Right atrium auricular region (tissue), 2 donors: Measurements from ENCODE around the gene KCP. TPM values are rescaled to one million over a fixed set of nuclear protein-coding genes. Genes with fewer than 3 reads are reported as not detected.
"Not testable (repeated sequence)": the region's sequence is repeated elsewhere in the genome, so short reads cannot be mapped to it uniquely, and the experiment has no call there.

Experiments
- DNase-seq: peaks from one replicate; pipeline ENCODE4 v3.0.0-alpha.2; 2019; ENCODE audit warnings: low spot score
- H3K27ac ChIP-seq, 2 donors: fragments of 200-600 bp; sonication (generic); 1 replicate in 1 of 2; 2 replicates in 1 of 2; pipeline ENCODE4 v1.5.1; 2016 to 2019
- H3K27me3 ChIP-seq, 2 donors: fragments of 200-600 bp; sonication (generic); one replicate each; pipeline versions ENCODE4 v1.5.1 to v1.6.0; 2017 to 2019
- H3K36me3 ChIP-seq: fragments of 200-600 bp; sonication (generic); one replicate; pipeline ENCODE4 v1.5.1; 2016
- H3K4me1 ChIP-seq, 2 donors: fragments of 200-600 bp; sonication (generic); one replicate each; pipeline versions ENCODE4 v1.5.1 to v1.6.0; 2017 to 2019
- H3K4me3 ChIP-seq, 2 donors: fragments of 200-600 bp; sonication (generic); 1 replicate in 1 of 2; 2 replicates in 1 of 2; pipeline ENCODE4 v1.5.1; 2017 to 2019; ENCODE audit warnings: mild to moderate bottlenecking in 1 of 2, moderate library complexity in 1 of 2
- H3K9me3 ChIP-seq, 2 donors: fragments of 200-600 bp; sonication (generic); one replicate each; pipeline ENCODE4 v1.5.1; 2019
- total RNA-seq, 2 donors: library from RNA; depleted of rRNA; stranded (reverse); fragments of >200 nt; gene quantifications; one replicate each; pipeline ENCODE4 v1.1.0, GENCODE V29; 2016
- TF ChIP-seq, protein P1 (sequence below), 2 donors: fragments of 200-600 bp; sonication (generic); IDR thresholded peaks; one replicate each; pipeline ENCODE4 v1.5.1; 2019; ENCODE audit warnings: antibody characterized with exemption in 2 of 2

Gene KCP
- total RNA-seq, 2 donors from 2014 or later = not detected

DNA sequence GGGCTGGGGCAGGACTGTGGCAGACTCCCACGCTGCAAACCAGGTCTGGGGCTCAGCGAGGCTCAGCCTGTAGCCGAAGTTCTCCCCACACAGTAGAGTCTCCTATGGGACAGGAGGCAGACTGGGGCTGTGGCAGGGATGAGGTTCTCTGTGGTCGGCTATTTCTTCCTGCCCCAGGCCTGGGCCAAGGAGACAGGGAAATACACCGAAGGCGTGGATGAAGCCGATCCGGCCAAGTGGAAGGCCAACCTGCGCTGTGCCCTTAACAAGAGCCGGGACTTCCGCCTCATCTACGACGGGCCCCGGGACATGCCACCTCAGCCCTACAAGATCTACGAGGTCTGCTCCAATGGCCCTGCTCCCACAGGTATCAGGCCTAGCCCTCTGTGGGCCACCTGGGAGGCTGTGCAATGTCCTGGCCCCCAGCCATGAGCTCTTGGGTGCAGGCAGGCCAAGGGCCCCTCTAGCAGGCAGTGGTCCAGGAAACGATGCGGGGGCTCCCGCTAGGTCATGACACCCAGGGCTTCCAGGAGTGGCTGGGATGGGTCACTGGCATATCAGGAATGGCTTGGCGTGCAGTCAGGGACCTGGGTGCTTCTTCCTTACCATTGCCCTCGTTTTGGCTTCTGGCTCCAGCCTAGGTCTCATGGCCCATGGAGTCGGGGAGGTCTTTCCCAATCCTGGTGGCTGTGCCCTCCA, 35.3 kb upstream of the KCP start:
- no peak overlapping the region for H3K27ac ChIP-seq
- DNase-seq = no peak
- no peaks in the 10 kb centered on the region for H3K36me3 ChIP-seq
- H3K4me3 ChIP-seq = no peak overlapping the region
- TF ChIP-seq, protein P1, sequence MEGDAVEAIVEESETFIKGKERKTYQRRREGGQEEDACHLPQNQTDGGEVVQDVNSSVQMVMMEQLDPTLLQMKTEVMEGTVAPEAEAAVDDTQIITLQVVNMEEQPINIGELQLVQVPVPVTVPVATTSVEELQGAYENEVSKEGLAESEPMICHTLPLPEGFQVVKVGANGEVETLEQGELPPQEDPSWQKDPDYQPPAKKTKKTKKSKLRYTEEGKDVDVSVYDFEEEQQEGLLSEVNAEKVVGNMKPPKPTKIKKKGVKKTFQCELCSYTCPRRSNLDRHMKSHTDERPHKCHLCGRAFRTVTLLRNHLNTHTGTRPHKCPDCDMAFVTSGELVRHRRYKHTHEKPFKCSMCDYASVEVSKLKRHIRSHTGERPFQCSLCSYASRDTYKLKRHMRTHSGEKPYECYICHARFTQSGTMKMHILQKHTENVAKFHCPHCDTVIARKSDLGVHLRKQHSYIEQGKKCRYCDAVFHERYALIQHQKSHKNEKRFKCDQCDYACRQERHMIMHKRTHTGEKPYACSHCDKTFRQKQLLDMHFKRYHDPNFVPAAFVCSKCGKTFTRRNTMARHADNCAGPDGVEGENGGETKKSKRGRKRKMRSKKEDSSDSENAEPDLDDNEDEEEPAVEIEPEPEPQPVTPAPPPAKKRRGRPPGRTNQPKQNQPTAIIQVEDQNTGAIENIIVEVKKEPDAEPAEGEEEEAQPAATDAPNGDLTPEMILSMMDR (IDR thresholded peaks at IDR 0.05) = no peak
- H3K9me3 ChIP-seq = no peaks in the 10 kb centered on the region
- H3K4me1 ChIP-seq = no peaks in the 10 kb centered on the region
- H3K27me3 ChIP-seq = no peaks in the 10 kb centered on the region

DNA sequence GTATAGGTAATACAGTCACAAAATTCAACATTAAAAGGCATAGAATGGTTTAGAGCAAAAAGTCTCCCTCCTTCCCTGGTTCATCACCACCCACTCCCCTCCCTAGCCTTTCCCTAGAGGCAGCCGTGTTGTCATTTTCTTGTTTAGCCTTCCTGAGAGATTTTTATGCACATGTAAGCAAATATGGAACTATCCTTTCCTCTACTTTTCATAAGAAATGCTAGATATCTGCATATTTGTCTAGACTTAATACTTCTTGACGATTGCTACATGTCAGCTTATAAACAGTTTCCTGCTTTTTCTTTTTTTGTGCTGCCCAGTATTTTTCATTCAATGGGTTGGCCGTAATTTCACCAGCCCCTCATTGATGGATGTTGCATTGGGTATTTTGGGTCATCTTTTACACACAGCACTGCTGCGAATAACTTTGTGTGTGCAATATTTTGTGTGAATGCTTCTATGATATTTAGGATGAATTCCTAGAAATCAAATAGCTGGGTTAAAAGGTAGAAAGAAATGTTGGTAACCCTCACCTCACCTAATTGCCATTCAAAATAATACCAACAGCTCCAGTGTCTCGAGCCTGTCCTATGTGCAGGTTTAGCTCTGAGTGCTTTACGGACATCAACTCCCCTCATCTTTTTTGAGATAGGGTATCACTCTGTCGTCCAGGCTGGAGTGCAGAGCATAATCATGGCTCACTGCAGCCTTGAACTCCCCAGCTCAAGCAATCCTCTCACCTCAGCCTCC, 34.2 kb upstream of the KCP start:
- no peak for DNase-seq
- Histone ChIP-seq H3K27ac (no peak overlapping the region), H3K9me3 (no peaks in the 10 kb centered on the region), H3K4me1 (no peaks in the 10 kb centered on the region), H3K36me3 (no peaks in the 10 kb centered on the region), H3K27me3 (no peaks in the 10 kb centered on the region), H3K4me3 (no peak overlapping the region)
- TF ChIP-seq, protein P1 (IDR thresholded peaks at IDR 0.05) = no peak

DNA sequence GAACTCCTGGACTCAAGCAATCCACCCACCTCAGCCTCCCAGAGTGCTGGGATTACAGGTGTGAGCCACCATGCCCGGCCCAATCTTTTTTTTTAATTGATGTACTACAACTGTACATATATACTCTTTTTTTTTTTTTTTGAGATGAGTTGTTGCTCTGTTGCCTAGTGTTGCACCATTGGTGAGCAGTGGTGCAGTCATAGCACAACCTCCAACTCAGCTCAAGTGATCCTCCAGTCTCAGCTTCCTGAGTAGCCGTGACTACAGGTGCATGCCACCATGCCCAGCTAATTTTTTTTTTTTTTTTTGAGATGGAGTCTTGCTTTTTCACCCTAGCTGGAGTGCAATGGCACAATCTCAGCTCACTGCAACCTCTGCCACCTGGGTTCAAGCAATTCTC, 32.7 kb upstream of the KCP start:
- H3K9me3 ChIP-seq, H3K27me3 ChIP-seq, H3K27ac ChIP-seq, H3K36me3 ChIP-seq, H3K4me3 ChIP-seq, DNase-seq: not testable (repeated sequence)
- H3K4me1 ChIP-seq = peaks cover 0 to 10% of the 10 kb centered on the region in 2 donors

DNA sequence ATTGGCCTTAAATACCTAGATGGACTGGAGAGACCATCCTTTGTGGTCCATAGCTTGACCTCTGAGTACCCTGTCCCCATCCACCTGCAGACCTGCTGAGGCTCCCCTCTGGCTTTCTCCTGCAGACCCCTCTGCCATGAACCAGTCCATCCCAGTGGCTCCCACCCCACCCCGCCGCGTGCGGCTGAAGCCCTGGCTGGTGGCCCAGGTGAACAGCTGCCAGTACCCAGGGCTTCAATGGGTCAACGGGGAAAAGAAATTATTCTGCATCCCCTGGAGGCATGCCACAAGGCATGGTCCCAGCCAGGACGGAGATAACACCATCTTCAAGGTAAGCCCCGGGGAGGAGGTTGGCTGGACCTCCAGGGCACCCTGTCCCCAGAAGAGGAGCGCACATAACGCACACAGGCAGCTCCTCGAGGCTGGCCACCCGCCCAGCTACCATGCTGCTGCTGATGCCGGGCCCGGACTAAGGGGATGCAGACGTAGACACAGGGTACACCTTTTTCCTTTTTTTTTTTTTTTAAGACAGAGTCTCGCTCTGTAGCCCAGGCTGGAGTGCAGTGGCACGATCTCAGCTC, 31.5 kb upstream of the KCP start:
- no peak for DNase-seq
- TF ChIP-seq, protein P1 (IDR thresholded peaks at IDR 0.05) = no peak
- no peaks in the 10 kb centered on the region for H3K36me3 ChIP-seq
- no peaks in the 10 kb centered on the region for H3K27me3 ChIP-seq
- no peaks in the 10 kb centered on the region for H3K9me3 ChIP-seq
- no peak overlapping the region for H3K4me3 ChIP-seq
- H3K4me1 ChIP-seq = peaks cover 0 to 14% of the 10 kb centered on the region in 2 donors
- no peak overlapping the region for H3K27ac ChIP-seq

DNA sequence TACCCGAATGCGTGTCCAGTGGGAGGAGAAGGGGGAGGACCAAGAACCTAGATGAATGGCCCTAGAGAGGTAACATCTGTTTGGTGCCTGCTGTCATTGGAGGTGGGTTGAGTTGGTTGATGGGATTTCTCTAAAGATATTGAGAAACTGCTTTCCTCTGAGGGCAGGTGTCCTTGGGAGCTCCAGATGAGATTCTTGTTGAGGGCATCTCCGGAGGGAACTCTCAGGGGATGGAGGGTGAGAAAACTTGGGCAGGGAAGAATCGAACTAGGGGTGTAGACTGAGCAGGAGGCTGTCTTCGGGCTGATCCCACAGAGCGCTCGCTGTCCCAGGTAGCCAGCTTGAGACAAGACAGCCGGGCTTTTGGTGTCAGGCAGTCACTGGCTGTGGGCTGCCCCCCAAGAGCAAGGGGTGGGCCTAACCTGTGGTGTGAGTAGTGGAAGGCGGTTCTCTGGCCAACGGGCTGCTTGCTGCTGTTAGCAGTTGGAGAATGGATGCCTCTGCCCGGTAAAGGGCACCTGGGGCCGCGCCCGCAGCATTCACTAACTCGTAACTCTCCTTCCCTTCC, 30.9 kb upstream of the KCP start:
- no peaks in the 10 kb centered on the region for H3K9me3 ChIP-seq
- H3K36me3 ChIP-seq = no peaks in the 10 kb centered on the region
- H3K4me1 ChIP-seq = peaks cover 0 to 14% of the 10 kb centered on the region in 2 donors
- H3K27ac ChIP-seq = no peak overlapping the region
- no peak overlapping the region for H3K4me3 ChIP-seq
- H3K27me3 ChIP-seq = no peaks in the 10 kb centered on the region
- no peak for DNase-seq
- TF ChIP-seq, protein P1 (IDR thresholded peaks at IDR 0.05) = no peak
